ENCODE results near the gene LINC00237.

DNA sequence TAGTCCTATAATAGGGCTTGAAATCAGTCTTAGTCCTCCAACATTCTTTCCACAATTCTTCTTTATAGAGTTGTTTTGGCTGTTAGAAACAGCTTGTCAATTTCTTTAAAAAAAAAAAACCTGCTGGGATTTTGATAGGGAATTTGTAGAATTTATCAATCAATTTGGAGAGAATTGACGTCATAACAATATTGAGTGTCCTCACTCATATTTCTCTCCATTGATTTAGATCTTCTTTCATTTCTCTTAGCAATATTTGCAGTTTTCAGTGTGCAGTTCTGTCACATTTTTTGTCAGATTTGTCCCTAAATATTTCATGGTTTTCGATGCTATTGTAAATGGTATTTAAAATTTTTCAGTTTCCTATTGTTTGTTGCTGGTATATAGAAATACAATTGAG is 5.3 kb upstream of the LINC00237 start:
- TF ChIP-seq POLR2AphosphoS5 (IDR thresholded peaks at IDR 0.05): no peak
- no peak for TF ChIP-seq CTCF (IDR thresholded peaks at IDR 0.05)
- TF ChIP-seq POLR2A (IDR thresholded peaks at IDR 0.05): no peak
- no peak for TF ChIP-seq EP300 (IDR thresholded peaks at IDR 0.05)
